Ovary (tissue), 9 donors: ENCODE data around the gene CACNG3. TPM values are rescaled to one million over a fixed set of nuclear protein-coding genes. Genes with fewer than 3 reads are reported as not detected.

Experiments used
- DNase-seq, 5 donors: peaks; one replicate each; pipeline ENCODE4 v3.0.0-alpha.2; 2019 to 2020
- H3K27ac ChIP-seq, 2 donors: fragments of 200-600 bp; one replicate each; pipeline versions ENCODE4 v1.5.1 to v1.8.0; 2019 to 2022
- H3K27me3 ChIP-seq: fragments of 200-600 bp; one replicate; pipeline ENCODE4 v1.8.0; 2022
- H3K36me3 ChIP-seq: fragments of 200-600 bp; sonication (generic); one replicate; pipeline ENCODE4 v1.5.1; 2019
- H3K4me1 ChIP-seq: one replicate; pipeline ENCODE4 v1.8.1; 2013; ENCODE audit warnings: mild to moderate bottlenecking, moderate library complexity; ENCODE audit not compliant: insufficient read depth
- H3K4me3 ChIP-seq: fragments of 200-600 bp; sonication (generic); one replicate; pipeline ENCODE4 v1.5.1; 2017
- H3K9me3 ChIP-seq, 2 donors: fragments of 200-600 bp in 1 of 2; sonication (generic) in 1 of 2; one replicate each; pipeline versions ENCODE4 v1.5.1 to v1.8.1; 2013 to 2019; ENCODE audit warnings: mild to moderate bottlenecking in 1 of 2, moderate library complexity in 1 of 2
- EP300 ChIP-seq: sonication (generic); formaldehyde crosslinking; IDR thresholded peaks from one replicate; pipeline ENCODE4 v1.6.1; 2017; ENCODE audit warnings: antibody characterized with exemption
- POLR2A ChIP-seq: fragments of 450-650 bp; IDR thresholded peaks from one replicate; pipeline ENCODE4 v1.6.1; 2017; ENCODE audit warnings: antibody characterized with exemption, mild to moderate bottlenecking, moderate library complexity
- WGBS, 3 donors: extraction: QIAGEN DNeasy Blood & Tissue Kit in 1 of 3; methylation state at CpG; one replicate each; pipeline versions ENCODE4 v1.1.5 to v1.1.7; 2013 to 2017; 5-methylcytosine and 5-hydroxymethylcytosine counted together
- intact Hi-C, 4 donors: fragments of 100-400 bp; cut with DNase I; formaldehyde crosslinking; loops; one replicate each; pipeline versions ENCODE4 v1.11.0 to v1.15.1; 2022 to 2023
- polyA plus RNA-seq, 2 donors: library from polyadenylated mRNA; stranded (reverse); fragments of 200-250 nt in 1 of 2; fragments of 350-450 nt in 1 of 2; fragmentation: Illumina TruSeq in 1 of 2; extraction: RNeasy Lipid Tissue Mini Kit (QIAGEN cat#74804) in 1 of 2; gene quantifications; one replicate each; pipeline ENCODE4 v1.2.3, GENCODE V29; 2013 to 2014
- total RNA-seq, 7 donors: library from RNA; depleted of rRNA in 2 of 7; stranded (reverse); fragments of >200 nt in 2 of 7; fragmentation: NEBNext Ultra II Directional in 3 of 7; extraction: Animal tissue kit (Norgen Biotek cat#: 25700) in 3 of 7; gene quantifications; one replicate each; pipeline versions ENCODE4 v1.1.0 to v1.2.4, GENCODE V29; 2016 to 2023
- TF ChIP-seq, protein P1 (sequence below), 3 donors: fragments of 450-650 bp in 2 of 3; fragments of 200-600 bp in 1 of 3; IDR thresholded peaks; one replicate each; pipeline versions ENCODE4 v1.5.1 to v1.8.0; 2016 to 2022; ENCODE audit warnings: antibody characterized with exemption in 3 of 3, mild to moderate bottlenecking in 1 of 3
- donor health status: DM: no; HTN: no; CAD: no; lungs with moderate emphysema.
- donor health status: DM: no; HTN: no; CAD: no.
- donor health status: Bipolar disorder and iron deficiency.
- donor health status: DM: yes; HTN: yes; CAD: no.
- donor health status: DM: no; HTN: no; CAD: no.
- donor health status: DM: yes; HTN: yes; CAD: no.

The CACNG3 gene
- total and polyA plus RNA-seq, 9 donors = not detected

- Histone ChIP-seq H3K36me3 (no peaks in the 10 kb centered on the region), H3K4me1 (no peaks in the 10 kb centered on the region), H3K4me3 (no peak overlapping the region), H3K27me3 (peaks cover 3% of the 10 kb centered on the region), H3K27ac (no peak overlapping the region), H3K9me3 (no peaks in the 10 kb centered on the region)
- no peak for DNase-seq
- intact Hi-C loops = no loop called here
- TF ChIP-seq, protein P1, sequence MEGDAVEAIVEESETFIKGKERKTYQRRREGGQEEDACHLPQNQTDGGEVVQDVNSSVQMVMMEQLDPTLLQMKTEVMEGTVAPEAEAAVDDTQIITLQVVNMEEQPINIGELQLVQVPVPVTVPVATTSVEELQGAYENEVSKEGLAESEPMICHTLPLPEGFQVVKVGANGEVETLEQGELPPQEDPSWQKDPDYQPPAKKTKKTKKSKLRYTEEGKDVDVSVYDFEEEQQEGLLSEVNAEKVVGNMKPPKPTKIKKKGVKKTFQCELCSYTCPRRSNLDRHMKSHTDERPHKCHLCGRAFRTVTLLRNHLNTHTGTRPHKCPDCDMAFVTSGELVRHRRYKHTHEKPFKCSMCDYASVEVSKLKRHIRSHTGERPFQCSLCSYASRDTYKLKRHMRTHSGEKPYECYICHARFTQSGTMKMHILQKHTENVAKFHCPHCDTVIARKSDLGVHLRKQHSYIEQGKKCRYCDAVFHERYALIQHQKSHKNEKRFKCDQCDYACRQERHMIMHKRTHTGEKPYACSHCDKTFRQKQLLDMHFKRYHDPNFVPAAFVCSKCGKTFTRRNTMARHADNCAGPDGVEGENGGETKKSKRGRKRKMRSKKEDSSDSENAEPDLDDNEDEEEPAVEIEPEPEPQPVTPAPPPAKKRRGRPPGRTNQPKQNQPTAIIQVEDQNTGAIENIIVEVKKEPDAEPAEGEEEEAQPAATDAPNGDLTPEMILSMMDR (IDR thresholded peaks at IDR 0.05) = no peak
- TF ChIP-seq EP300 (no peak), POLR2A (no peak)
- WGBS, 3 donors = 8 to 13% (median 8%) methylated on average over 7 of the region's 7 CpGs
Observed at GRCh38 chr16:24253192-24253591, 2.9 kb upstream of the CACNG3 start.

DNA sequence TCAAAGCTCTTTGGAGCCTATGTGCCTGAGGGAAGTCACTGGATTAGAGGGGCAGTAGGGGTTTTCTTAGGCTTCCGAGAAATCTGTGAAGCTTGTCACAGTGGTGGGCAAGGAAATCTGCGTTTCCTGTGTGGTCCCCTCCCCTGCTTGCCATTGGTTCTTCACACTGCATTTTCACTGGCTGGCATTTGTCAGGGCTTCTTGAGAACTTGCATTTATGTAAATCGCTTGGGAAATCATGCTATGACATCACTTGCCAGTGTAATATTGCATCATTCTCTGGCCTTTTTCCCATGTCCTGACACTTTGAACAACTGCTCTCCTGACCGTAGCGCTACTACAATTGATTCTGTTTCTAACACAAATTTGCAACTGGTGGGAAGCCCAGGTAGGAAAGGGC, 1.8 kb downstream of the CACNG3 start:
- Histone ChIP-seq H3K27ac (no peak overlapping the region), H3K27me3 (no peaks in the 10 kb centered on the region), H3K36me3 (no peaks in the 10 kb centered on the region), H3K4me1 (no peaks in the 10 kb centered on the region), H3K9me3 (no peaks in the 10 kb centered on the region), H3K4me3 (no peak overlapping the region)
- WGBS, 3 donors = 50 to 55% (median 51%) methylated on average over 5 of the region's 5 CpGs
- TF ChIP-seq, protein P1 (IDR thresholded peaks at IDR 0.05) = no peak
- TF ChIP-seq POLR2A (no peak), EP300 (no peak)
- no peak for DNase-seq
- intact Hi-C loops = no loop called here

- H3K4me3 ChIP-seq = no peak overlapping the region
- H3K27me3 ChIP-seq = no peaks in the 10 kb centered on the region
- no peaks in the 10 kb centered on the region for H3K4me1 ChIP-seq
- H3K36me3 ChIP-seq = no peaks in the 10 kb centered on the region
- TF ChIP-seq EP300 (no peak), POLR2A (no peak)
- TF ChIP-seq, protein P1 (IDR thresholded peaks at IDR 0.05) = no peak
- DNase-seq = no peak
- no peak overlapping the region for H3K27ac ChIP-seq
- no peaks in the 10 kb centered on the region for H3K9me3 ChIP-seq
- WGBS, 3 donors = 64 to 73% (median 66%) methylated on average over 1 of the region's 1 CpG
- intact Hi-C loops = no loop called here
Observed at GRCh38 chr16:24258791-24259190, 2.7 kb downstream of the CACNG3 start.

DNA sequence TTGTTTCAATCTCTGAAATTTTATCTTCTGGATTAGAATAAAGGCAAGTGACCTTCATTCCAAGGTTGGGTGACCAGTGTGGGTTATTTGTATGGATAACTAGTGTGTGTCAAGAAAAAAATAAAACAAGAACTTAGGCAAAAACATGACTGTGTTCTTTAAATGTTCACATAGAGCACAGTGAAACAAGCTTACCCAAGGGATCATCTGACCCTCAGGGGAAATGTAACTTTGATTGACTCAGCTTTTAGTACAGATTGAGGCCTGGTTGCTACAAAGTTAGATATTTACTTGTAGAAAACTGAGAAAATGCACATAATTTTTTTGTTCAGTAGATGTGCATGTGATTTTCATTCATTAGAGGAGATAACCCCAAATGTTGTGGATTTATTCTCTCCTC, 6.7 kb downstream of the CACNG3 start:
- no peak for DNase-seq
- Histone ChIP-seq H3K36me3 (no peaks in the 10 kb centered on the region), H3K4me3 (no peak overlapping the region), H3K27me3 (no peaks in the 10 kb centered on the region), H3K27ac (no peak overlapping the region), H3K4me1 (no peaks in the 10 kb centered on the region), H3K9me3 (no peaks in the 10 kb centered on the region)
- TF ChIP-seq POLR2A = no peak
- no peak for TF ChIP-seq EP300
- TF ChIP-seq, protein P1 (IDR thresholded peaks at IDR 0.05) = no peak
- intact Hi-C loops = no loop called here
